ENCODE results near the gene TMEM248.
"Not testable (repeated sequence)": the region's sequence is repeated elsewhere in the genome, so short reads cannot be mapped to it uniquely, and the experiment has no call there.

The TMEM248 gene, protein sequence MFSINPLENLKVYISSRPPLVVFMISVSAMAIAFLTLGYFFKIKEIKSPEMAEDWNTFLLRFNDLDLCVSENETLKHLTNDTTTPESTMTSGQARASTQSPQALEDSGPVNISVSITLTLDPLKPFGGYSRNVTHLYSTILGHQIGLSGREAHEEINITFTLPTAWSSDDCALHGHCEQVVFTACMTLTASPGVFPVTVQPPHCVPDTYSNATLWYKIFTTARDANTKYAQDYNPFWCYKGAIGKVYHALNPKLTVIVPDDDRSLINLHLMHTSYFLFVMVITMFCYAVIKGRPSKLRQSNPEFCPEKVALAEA

DNA sequence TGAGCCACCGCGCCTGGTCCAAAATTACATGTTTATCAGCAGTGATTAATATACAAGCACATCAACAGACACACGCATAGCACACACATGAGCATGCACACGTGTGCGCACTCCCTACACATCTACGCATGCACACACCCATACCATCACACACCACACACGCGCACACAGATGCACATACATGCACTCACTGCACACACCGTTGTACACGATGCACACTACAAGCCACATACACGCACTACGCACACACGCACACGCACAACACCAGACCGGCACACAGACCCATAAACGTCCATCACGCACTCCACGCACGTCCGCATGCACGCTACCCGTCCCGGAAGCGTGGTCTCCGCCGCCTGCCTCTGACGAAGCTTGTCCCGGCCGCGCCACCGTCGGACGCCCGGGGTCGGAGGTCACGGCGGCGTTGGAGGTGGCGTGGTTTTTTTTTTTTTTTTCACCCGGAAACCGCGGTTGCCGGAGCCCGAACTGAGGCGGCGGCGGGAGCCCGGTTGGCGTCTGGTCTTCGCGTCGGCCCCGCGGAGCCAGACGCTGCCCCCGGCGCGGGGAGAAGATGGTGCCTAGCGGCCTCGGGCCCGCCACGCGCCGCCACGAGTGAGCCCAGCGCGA, at the start of gene TMEM248:
Gene TMEM248, plus strand, starts transcription at position 457 of the 627 bp plus-strand sequence. CDS start 20,641 bp downstream, outside the sequence.
- DNase-seq, result peak; percentile 29

DNA sequence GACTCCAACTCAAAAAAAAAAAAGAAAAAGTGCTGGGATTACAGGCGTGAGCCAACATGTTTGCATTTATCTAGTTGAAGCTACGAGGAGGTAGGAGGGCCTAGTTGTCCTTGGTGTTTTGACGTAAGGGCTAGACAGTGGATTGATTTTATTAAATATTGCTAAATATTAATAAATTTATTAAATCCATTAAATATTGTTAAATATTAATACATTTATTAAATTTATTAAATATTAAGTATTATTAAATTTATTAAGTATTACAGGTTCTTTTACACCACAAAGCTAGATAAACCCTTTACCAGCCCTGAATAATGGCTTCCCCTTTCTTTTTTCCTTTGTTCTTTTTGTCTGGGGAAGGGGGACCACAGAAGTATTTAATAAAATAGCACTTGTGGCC, 47.5 kb upstream of the TMEM248 start:
- DNase-seq, result no peak

DNA sequence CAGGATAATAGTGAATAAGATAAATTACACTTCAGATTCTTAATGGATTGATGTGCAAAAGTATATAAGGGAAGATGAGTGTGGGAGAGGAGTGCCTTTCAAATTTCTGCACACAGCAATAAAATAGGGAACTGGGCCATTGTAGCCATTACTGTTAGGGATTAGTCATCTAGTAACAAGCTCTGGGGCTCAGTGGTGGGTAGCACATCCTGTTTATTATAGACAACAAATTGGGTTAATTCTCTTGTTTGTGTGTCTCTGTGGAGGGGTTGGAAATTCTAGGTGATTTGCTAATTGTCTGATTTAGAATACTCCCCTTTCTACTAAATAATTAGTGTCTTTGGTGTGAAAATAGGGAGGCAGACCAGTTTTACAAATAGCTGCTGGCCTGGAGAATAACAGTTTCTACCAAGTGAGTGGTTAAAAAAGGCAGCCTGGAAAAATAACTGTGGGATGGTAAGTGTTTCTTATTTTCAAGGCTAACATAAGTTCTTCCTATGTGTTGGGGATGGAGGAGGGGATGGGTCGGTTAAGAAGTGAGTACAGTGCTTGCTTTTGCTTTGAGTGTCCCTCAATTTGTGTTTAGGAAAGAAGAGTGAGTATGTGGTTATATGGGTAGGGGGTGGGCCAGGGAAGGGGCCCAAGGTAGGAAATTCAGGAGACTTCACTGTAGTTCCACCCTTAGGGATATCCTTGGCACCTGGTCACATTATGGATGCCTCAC, 43.3 kb upstream of the TMEM248 start:
- no peak for DNase-seq

DNA sequence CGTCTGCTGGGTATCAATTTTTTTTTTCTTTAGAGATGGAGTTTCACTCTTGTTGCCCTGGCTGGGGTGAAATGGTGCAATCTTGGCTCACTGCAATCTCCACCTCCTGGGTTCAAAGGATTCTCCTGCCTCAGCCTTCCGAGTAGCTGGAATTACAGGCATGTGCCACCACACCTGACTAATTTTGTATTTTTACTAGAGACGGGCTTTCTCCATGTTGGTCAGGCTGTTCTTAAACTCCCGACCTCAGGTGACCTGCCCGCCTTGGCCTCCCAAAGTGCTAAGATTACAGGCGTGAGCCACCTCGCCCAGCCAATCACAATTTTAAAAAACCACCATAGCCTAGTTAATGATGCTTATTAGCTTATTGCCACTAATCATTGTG, 42.7 kb upstream of the TMEM248 start:
- DNase-seq, result not testable (repeated sequence)

DNA sequence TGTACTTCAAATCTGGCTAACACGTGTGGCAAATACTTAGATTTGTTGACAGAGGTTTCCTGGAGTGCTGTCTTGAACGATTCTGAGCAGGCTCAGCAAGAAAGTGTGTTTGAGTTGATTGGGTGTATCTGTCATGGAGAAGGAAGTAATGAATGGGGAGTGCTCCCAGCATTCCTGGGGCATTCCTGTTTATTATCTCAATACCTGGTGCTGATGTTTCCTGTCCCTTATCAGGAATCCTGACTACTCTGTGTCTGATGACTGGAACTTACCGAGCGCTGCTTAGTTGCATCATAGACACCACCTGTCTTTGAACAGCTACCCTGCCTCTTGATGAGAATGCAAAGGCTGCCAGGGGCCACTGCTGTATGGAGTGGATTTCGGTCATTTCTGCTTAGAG, 41.0 kb upstream of the TMEM248 start:
- no peak for DNase-seq

DNA sequence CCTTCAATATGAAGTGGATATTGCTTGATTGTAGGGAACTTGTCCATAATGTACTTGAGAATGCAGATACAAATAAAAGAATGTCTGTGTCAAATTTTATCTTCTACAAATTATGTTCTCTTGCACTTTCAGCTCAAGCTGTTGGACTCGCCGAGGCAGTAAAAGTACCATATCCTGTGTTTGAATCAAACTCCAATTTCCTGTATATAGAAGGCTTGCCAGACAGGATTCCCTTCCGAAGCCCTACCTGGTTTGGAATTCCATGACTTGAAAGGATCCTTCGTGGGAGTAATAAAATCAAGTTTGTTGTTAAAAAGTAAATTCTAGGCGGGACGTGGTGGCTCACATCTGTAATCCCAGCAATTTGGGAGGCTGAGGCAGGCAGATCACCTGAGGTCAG, 40.4 kb upstream of the TMEM248 start:
- not testable (repeated sequence) for DNase-seq

DNA sequence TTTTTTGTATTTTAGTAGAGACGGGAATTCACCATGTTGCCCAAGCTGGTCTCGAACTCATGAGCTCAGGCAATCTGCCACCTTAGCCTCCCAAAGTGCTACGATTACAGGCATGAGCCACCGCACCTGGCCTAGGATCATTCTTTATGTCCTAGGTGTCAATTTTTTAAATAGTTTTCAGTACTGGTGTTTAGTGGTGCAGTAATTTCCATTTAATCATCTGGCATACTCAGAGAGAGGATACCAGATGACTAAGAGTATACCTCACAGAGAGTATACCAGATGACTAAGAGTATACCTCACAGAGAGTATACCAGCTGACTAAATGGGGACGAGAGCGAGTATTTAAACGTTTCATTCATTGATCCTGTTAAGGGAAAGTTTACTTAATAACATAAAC, 37.3 kb upstream of the TMEM248 start:
- DNase-seq, result no peak

DNA sequence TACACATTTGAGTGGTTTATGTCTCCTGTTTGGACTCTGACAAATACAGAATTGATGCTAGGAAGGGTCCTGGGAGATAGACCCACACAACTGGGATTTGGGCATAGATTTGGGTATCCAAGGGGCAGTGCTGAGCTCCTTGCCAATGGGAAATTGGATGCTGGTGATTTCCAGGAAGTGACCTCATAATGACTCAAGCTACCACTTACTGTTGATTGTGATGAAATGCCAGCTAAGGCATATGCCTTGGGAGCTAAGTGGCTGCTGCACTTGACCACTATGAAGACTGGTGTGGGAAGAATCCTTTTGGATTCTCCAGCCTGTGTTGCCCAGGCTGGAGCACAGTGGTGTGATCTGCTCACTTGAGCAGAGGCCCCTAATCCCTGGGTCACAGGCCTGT, 36.5 kb upstream of the TMEM248 start:
- not testable (repeated sequence) for DNase-seq

DNA sequence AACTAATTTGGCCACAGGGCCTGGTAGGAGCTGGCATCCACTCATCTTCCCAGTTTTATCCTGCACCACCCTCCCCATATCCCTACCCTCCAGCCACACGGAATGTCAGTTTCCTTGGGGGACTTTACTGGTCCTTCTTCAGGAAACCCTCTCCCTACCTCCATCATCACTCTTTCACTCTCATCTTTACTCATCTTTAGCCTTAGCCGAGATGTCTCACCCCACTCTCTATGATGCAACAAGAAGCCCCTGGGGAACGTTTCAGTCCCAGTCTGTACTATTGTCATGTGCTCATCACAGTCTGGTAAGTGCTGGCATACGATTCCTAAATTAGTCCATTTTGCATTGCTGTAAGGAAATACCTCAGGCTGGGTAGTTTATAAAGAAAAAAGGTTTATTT, 34.9 kb upstream of the TMEM248 start:
- DNase-seq, result no peak

DNA sequence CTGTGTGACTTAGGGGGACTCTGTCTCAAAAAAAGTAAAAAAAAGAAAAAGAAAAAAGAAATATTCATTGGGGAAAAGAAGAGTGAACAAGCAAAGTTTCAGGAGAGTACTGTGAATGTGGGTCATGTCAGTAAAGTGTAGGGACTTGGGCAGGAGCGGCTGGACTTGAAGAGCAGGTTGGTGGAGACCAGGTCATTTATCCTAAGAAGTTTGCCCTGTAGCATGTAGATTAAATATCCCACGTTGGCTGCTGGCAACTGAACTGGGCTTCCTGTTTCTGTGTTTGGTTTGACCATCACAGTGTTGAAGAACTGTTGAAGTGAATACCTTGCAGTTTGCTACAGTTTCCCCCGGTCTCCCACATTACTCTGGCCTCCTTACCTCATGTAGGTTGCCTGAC, 32.8 kb upstream of the TMEM248 start:
- not testable (repeated sequence) for DNase-seq

DNA sequence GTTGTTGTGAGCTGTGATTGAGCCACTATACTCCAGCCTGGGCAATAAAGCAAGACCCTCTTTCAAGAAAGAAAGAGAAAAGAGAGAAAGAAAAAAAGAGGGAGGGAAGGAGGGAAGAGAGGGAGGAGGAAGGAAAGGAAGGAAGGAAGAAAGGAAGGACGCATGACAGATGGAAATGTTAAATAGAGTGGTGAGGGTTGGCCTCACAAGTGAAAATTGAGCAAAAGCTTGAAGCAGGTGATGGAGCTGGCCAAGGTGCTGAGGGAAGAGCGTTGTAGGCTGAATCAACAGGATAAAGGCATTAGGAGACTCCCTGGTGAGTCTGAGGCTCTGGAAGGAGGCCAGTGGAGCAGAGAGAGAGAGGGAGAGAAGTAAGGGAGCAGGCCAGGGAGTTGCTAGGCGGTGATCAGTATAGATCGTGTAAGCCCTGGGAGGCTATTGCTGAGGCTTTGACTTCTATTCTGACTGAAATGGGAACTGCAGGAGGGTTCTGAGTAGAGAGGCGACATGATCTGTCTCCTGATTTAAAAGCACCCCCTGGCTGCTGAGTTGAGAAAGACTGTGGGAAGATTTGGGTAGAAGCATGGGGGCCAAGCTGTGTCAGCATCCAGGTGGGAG, 26.5 kb upstream of the TMEM248 start:
- no peak for DNase-seq

DNA sequence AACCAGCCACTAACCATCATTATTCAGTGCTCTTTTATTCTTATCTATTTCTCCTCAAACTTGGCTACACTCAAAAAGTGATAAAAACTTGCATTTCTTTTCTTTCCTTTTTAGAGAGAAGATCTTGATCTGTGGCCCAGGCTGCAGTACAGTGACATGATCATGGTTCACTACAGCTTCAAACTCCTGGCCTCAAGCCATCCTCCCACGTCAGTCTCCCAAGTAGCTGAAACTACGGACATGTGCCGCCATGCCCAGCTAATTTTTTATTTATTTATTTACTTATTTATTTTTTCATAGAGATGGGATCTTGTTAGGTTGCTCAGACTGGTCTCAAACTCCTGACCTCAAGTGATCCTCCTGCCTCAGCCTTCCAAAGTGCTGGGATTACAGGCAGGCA, 24.6 kb upstream of the TMEM248 start:
- no peak for DNase-seq

DNA sequence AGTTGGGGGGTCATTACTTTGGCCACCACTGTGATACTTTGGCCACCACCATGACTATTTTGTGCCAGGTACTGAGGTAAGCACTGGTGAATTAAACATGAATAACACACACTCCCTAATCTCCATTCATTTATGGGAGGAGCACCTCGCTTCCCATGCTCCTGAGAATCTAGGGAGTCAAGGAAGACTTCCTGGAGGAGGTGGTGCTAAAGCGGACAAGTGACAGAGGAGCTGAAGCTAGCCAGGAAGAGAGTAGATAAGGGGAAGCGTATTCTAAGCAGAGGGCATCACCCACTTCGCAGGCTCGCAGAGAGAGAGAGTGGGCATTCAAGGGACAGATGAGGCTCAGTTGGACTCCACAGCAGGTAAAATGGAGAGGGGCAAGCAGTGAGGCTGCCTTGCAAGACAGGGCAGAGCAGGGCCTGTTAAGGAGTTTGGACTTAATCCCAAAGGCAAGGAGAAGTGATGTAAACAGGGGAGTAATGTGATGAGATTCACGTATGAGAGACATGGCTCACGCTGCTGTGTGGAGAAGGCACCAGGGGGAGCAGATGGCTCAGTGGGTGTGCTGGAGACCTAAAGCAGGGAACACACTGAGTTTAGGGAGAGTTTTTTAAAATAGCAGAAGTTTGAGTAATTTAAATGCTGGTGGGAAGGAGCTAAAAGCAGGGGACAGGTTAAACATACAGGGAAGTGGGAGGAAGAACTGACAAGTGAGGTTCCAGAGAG, 21.3 kb upstream of the TMEM248 start:
- DNase-seq, result no peak

DNA sequence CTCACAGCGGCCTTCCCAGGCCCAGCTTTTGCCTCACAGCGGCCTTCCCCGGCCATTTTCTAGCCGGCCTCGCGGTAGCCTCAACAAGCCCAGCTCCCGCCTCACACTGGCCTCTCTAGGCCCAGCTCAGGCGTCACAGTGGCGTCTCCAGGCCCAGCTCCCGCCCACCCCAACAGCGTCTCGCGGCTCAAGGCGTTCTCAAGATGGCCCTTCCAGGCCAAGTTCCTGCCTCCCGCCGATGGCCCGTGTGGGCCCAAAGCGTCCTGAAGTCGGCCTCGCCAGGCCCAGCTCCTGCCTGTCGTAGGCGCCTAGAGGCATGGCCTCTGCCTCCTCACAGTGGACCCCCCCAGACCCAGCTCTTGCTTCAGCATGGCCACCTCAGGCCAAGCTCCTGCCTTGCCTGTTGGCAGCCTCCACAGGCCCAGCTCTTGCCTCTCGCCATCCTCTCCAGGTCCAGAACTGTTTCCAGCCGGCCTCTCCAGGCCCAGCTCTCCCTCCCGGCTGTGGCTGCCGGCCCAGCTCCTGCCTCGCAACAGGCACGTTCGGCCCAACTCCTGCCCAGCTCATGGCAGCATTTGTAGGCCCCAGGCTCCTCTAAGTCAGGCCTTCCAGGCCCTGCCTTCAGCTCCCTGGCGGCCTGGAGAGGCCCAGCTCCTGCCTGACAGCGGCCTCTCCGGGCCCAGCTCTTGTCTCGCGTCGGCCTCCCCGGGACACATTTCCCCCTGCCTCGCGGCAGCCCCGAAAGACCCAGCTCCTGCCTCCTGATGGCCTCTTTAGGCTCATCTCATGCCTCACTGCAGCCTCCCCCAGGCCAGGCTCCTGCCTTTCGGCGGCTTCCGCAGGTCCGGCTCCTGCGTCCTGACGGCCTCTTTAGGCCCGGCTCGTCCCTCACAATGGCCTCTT, 18.8 kb upstream of the TMEM248 start:
- DNase-seq, result no peak

DNA sequence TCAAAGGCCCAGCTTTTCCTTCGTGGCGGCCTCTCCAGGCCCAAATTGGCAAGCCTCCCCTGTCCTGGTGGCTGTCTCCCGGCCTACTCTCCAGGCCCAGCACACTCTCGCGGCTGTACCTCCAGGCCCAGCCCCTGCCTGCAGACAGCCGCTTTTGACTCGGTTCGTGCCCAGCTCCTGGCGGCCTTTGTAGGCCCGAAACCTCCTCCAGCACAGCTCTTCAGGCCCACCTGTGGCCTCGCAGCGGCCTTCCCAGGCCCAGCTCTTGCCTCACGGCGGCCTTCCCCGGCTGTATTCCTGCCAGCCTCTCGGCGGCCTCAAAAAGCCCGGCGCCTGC, 18.2 kb upstream of the TMEM248 start:
- no peak for DNase-seq

DNA sequence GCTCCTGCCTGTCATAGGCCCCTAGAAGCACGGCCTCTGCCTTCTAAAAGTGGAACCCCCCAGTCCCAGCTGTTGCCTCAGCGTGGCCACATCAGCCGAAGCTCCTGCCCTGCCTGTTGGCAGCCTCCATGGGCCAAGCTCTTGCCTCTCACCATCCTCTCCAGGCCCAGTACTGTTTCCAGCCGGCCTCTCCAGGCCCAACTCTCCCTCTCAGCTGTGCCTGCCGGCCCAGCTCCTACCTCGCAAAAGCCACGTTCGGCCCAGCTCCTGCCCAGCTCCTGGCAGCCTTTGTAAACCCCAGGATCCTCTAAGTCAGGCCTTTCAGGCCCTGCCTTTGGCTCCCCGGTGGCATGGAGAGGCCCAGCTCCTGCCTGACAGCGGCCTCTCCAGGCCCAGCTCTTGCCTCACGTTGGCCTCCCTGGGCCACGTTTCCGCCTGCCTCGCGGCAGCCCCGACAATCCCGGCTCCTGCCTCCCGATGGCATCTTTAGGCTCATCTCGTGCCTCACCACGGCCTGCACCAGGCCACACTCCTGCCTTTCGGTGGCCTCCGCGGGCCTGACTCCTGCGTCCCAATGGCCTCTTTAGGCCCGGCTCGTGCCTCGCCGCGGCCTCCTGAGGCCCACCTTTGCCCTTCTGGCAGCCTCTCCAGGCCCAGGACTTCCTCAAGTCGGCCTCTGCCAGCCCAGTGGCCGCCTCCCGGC, 17.5 kb upstream of the TMEM248 start:
- no peak for DNase-seq

DNA sequence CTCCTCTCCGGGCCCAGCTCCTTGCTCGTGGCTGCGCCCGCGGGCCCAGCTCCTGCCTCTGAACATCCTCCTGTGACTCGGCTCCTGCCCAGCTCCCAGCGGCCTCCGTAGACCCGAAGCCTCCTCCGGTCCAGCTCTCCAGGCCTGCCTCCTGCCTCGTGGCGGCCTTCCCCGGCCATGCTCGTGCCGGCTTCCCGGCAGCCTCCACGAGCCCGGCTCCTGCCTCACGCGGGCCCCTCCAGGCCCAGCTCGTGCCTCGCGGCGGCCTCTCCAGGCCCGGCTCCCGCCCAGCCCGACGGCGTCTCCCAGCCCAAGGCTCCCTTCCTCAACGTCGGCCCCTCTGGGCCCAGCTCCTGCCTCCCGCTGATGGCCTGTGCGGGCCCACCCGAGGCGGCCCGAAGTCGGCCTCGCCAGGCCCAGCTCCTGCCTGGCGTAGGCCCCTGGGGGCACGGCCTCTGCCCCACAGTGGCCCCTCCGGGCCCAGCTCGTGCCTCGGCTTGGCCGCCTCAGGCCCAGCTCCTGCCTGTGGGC, 16.9 kb upstream of the TMEM248 start:
- DNase-seq, result no peak

DNA sequence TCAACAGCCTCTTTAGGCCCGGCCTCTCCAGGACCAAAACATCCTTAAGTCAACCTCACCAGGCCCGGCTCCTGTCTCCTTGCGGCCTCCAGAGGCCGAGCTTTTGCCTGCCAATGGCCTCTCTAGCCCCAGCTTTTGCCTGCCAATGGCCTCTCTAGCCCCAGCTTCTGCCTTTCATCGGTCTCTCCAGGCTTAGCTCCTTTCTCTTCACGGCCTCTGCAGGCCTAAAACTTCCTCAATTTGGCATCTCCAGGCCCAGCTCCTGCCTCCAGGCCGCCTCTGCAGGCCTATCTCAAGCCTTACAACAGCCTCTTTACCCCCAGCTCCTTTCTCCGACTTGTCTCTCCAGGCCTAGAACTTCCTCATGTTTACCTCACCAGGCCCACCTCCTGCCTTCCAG, 15.7 kb upstream of the TMEM248 start:
- DNase-seq, result no peak

DNA sequence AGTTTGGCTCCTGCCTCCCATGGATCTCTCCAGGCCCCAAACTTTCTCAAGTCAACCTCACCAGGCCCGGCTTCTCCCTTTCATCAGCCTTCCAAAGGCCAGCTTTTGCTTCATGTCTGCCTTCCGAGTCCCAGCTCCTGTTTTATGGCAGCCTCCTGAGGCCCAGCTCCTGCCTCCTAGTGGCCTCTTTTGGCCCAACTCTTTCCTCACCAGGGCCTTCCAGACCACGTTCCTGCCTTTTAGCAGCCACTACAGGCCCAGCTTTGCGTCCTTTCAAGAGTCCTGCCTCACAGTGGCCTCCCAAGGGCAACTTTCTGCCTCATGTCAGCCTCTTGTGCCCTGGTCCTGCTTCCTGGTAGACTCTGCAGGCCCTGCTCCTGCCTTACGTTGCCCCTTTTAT, 15.3 kb upstream of the TMEM248 start:
- DNase-seq, result no peak

DNA sequence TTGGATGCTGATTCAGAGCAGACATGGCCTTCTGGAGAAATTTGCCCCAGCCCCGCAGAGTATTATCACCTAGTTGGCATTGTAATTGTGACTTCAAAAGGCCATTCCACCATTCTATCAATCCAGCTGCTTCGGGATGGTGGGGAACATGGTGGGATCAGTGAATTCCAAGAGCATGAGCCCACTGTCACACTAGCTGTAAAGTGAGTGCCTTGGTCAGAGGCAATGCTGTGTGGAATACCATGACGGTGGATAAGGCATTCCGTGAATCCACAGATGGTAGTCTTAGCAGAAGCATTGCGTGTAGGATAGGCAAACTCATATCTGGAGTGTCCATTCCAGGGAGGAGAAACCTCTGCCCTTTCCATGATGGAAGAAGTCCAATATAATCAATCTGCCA, 13.3 kb upstream of the TMEM248 start:
- DNase-seq, result no peak

DNA sequence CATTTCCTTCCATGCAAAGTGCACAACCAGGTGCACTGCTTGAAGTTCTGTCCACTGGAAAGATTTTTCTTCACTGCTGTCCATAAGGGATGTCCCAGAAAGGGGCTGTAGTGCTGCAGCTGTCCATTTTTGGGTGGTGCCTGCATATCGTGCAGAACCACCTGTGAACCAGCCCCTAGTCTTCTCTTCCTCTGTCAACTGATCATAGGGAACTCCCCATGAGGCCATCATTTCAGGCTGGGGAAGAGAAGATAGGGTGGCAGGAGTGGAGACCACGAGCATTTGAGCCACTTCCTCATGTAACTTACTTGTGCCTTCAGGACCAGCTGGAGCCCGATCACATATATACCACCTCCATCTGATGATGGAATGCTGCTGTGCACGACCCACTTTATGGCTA, 12.4 kb upstream of the TMEM248 start:
- not testable (repeated sequence) for DNase-seq

All from NCI-H1417 treated with DMSO at 0.1 percent for 48 hours (cell line).